Lower lobe of right lung (tissue), 2 donors: ENCODE measurements around the gene RHBDD1. TPM values are rescaled to one million over a fixed set of nuclear protein-coding genes. Genes with fewer than 3 reads are reported as not detected.

Source experiments
- ATAC-seq, 2 donors: fragments of 200-7000 bp; cut with Tn5 transposase; one replicate each; pipeline ENCODE4 v1.9.1; 2020 to 2022; ENCODE audit warnings: mild to moderate bottlenecking in 2 of 2, moderate library complexity in 2 of 2
- DNase-seq: peaks from one replicate; pipeline ENCODE4 v3.0.0-alpha.2; 2020
- H3K27ac ChIP-seq: fragments of 200-600 bp; one replicate; pipeline ENCODE4 v1.8.0; 2022
- H3K27me3 ChIP-seq: fragments of 200-600 bp; one replicate; pipeline ENCODE4 v1.8.0; 2022; ENCODE audit warnings: low read depth
- H3K36me3 ChIP-seq: fragments of 200-600 bp; one replicate; pipeline ENCODE4 v1.8.0; 2022; ENCODE audit warnings: mild to moderate bottlenecking
- H3K4me1 ChIP-seq: fragments of 200-600 bp; one replicate; pipeline ENCODE4 v1.8.0; 2022
- H3K4me3 ChIP-seq: fragments of 200-600 bp; one replicate; pipeline ENCODE4 v1.8.0; 2022; ENCODE audit warnings: mild to moderate bottlenecking
- H3K9me3 ChIP-seq: fragments of 200-600 bp; one replicate; pipeline ENCODE4 v1.8.0; 2022
- CTCF ChIP-seq: fragments of 200-600 bp; IDR thresholded peaks from one replicate; pipeline ENCODE4 v1.8.0; 2022; ENCODE audit warnings: antibody characterized with exemption, mild to moderate bottlenecking
- intact Hi-C: fragments of 100-400 bp; cut with DNase I; formaldehyde crosslinking; loops from one replicate; pipeline ENCODE4 v1.11.0; 2022
- total RNA-seq: library from RNA; stranded (reverse); fragmentation: NEBNext Ultra II Directional; extraction: Animal tissue kit (Norgen Biotek cat#: 25700); gene quantifications from one replicate; pipeline ENCODE4 v1.2.1, GENCODE V29; 2021
- donor health status: DM: no; HTN: yes; CAD: no; lungs with severe emphysema.

Gene RHBDD1
- total RNA-seq, 1 donor from 2014 or later: 42.2 TPM

- H3K4me1 ChIP-seq: no peaks in the 10 kb centered on the region
- ATAC-seq: no peak
- no peaks in the 10 kb centered on the region for H3K36me3 ChIP-seq
- intact Hi-C loops: no loop called here
- no peaks in the 10 kb centered on the region for H3K27me3 ChIP-seq
- no peak overlapping the region for H3K4me3 ChIP-seq
- TF ChIP-seq CTCF: no peak
- no peaks in the 10 kb centered on the region for H3K9me3 ChIP-seq
- H3K27ac ChIP-seq: no peak overlapping the region
- no peak for DNase-seq
Observed at GRCh38 chr2:227013330-227013729, 177.5 kb downstream of the RHBDD1 start.

DNA sequence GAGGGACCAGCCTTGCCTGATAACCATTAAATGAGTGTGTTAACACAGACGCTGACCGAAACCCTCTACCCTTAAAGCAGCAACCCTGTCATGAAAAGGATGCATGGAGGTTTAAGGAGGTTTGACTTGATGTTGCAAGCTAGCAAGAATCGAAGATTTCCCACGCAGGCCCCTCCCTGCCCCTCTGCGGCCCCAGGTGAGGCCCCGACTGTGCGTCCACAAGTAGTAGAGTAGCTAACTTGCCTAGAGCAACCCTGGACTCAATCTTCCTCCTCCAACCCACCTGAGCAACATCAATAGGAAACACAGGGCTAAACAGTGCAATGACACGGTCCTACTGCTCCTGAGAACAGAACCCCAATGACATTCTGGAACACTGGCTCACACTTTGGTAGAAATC is 178.0 kb downstream of the RHBDD1 start:
- ATAC-seq (no peak), DNase-seq (no peak)
- TF ChIP-seq CTCF: no peak
- H3K27me3 ChIP-seq: no peaks in the 10 kb centered on the region
- H3K4me1 ChIP-seq: no peaks in the 10 kb centered on the region
- no peak overlapping the region for H3K27ac ChIP-seq
- H3K36me3 ChIP-seq: no peaks in the 10 kb centered on the region
- H3K4me3 ChIP-seq: no peak overlapping the region
- H3K9me3 ChIP-seq: no peaks in the 10 kb centered on the region
- intact Hi-C loops: no loop called here

- H3K27me3 ChIP-seq: no peaks in the 10 kb centered on the region
Observed at GRCh38 chr2:227016894-227017293, 181.0 kb downstream of the RHBDD1 start.

GRCh38 chr2:227020416-227020815 is 184.6 kb downstream of the RHBDD1 start:
- no peak for TF ChIP-seq CTCF
- Histone ChIP-seq H3K4me3 (no peak overlapping the region), H3K4me1 (no peaks in the 10 kb centered on the region), H3K9me3 (no peaks in the 10 kb centered on the region), H3K36me3 (no peaks in the 10 kb centered on the region), H3K27ac (no peak overlapping the region), H3K27me3 (no peaks in the 10 kb centered on the region)
- intact Hi-C loops: no loop called here
- no peak for DNase-seq
- ATAC-seq: no peak

More at GRCh38 chr2:227016894-227017293, 181.0 kb downstream of the RHBDD1 start:
- Histone ChIP-seq H3K4me1 (no peaks in the 10 kb centered on the region), H3K9me3 (no peaks in the 10 kb centered on the region), H3K4me3 (no peak overlapping the region), H3K36me3 (no peaks in the 10 kb centered on the region), H3K27ac (no peak overlapping the region)
- intact Hi-C loops: no loop called here
- DNase-seq (no peak), ATAC-seq (peak in 1 of 2 donors; percentile 7)
- no peak for TF ChIP-seq CTCF

GRCh38 chr2:227022608-227023007 is 186.8 kb downstream of the RHBDD1 start:
- H3K4me1 ChIP-seq: no peaks in the 10 kb centered on the region
- H3K36me3 ChIP-seq: peaks cover 3% of the 10 kb centered on the region
- DNase-seq (no peak), ATAC-seq (no peak)
- intact Hi-C loops: no loop called here
- no peak for TF ChIP-seq CTCF
- no peak overlapping the region for H3K4me3 ChIP-seq
- H3K27me3 ChIP-seq: no peaks in the 10 kb centered on the region
- no peaks in the 10 kb centered on the region for H3K9me3 ChIP-seq
- no peak overlapping the region for H3K27ac ChIP-seq

GRCh38 chr2:227025510-227025909 is 189.7 kb downstream of the RHBDD1 start:
- ATAC-seq: no peak
- H3K4me1 ChIP-seq: no peaks in the 10 kb centered on the region
- peaks cover 3% of the 10 kb centered on the region for H3K36me3 ChIP-seq
- H3K27ac ChIP-seq: no peak overlapping the region
- no peak for DNase-seq
- no peaks in the 10 kb centered on the region for H3K9me3 ChIP-seq
- TF ChIP-seq CTCF: no peak
- H3K27me3 ChIP-seq: no peaks in the 10 kb centered on the region
- H3K4me3 ChIP-seq: no peak overlapping the region
- intact Hi-C loops: no loop called here
